ENCODE results near the gene SNTG2.

DNA sequence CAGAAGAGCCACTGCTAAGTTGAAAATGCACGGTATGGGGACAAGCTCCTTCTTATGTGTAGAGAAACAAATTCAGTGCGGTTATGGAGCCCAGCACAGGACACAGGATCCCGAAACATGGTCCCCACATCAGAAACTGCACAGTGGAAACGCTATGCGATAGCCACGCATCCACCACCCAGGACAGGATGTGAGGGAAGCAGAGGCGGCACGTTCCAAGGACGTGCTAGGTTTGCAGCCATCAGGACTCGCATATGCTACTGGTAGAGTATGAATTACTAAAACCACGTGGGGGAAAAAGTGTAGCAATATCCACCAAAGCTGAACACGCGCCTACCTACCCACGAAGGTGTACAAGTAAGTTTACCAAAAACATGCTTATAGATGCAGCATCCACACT, 34.7 kb upstream of the SNTG2 start:
- no peak for TF ChIP-seq POLR2A (IDR thresholded peaks at IDR 0.05; ENCODE audit: low read length)
- TF ChIP-seq GATA1 (IDR thresholded peaks at IDR 0.05; ENCODE audit: low read depth, low read length), result no peak

Data from erythroblast (primary cell).